NCI-H2227 (cell line): Measurements from ENCODE around the gene USP17L5.
A peak's percentile ranks its signal among the peaks of the same experiment; 100 is the strongest.
"Not testable (repeated sequence)": the region's sequence is repeated elsewhere in the genome, so short reads cannot be mapped to it uniquely, and the experiment has no call there.

ENCODE experiments used
- DNase-seq: peaks from one replicate; lab custom pipeline; 2025; ENCODE audit not compliant: unreplicated experiment; lab: John Stamatoyannopoulos, UW

Gene USP17L5

GRCh38 chr4:9339103-9339502 lies at the start of gene USP17L5:
TSS of gene USP17L5 (plus strand) at chr4:9339403. CDS start at chr4:9339403, 0 bp downstream.
- not testable (repeated sequence) for DNase-seq

- not testable (repeated sequence) for DNase-seq
These were observed 15.0 kb upstream of the USP17L5 start for GRCh38 chr4:9324191-9324590.

DNA sequence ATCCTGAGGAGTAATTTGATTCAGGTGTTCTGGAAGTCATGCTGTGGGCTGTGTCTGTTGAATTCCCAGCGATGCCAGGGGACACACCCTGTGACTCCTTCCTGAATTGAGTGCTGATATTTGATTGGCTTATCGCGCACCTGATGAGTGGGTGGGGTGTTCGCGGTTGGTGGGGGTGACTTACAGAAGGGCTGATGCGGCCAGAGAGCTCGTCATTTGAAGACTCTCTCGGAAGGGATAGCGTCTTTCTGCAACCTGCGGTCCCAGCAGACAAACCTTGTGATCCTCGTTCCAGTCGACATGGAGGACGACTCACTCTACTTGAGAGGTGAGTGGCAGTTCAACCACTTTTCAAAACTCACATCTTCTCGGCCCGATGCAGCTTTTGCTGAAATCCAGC lies 14.3 kb upstream of the USP17L5 start, which contains the start of gene USP17L24:
Gene USP17L24, plus strand, starts transcription at position 301 of the 400 bp plus-strand sequence. Its CDS starts 0 bp downstream, at position 301.
- not testable (repeated sequence) for DNase-seq

GRCh38 chr4:9329611-9330010 lies 9.6 kb upstream of the USP17L5 start, which contains the start of gene USP17L25:
TSS of gene USP17L25 (plus strand) at chr4:9329911. CDS start at chr4:9329911, 0 bp downstream.
- not testable (repeated sequence) for DNase-seq

DNA sequence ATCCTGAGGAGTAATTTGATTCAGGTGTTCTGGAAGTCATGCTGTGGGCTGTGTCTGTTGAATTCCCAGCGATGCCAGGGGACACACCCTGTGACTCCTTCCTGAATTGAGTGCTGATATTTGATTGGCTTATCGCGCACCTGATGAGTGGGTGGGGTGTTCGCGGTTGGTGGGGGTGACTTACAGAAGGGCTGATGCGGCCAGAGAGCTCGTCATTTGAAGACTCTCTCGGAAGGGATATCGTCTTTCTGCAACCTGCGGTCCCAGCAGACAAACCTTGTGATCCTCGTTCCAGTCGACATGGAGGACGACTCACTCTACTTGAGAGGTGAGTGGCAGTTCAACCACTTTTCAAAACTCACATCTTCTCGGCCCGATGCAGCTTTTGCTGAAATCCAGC lies 4.8 kb upstream of the USP17L5 start, which contains the start of gene USP17L26:
Gene USP17L26, plus strand, starts transcription at position 301 of the 400 bp plus-strand sequence. Its CDS starts 0 bp downstream, at position 301.
- not testable (repeated sequence) for DNase-seq

GRCh38 chr4:9343848-9344247 lies 4.6 kb downstream of the USP17L5 start, which contains the start of gene USP17L27:
TSS of gene USP17L27 (plus strand) at chr4:9344148. CDS start at chr4:9344148, 0 bp downstream.
- DNase-seq = not testable (repeated sequence)

DNA sequence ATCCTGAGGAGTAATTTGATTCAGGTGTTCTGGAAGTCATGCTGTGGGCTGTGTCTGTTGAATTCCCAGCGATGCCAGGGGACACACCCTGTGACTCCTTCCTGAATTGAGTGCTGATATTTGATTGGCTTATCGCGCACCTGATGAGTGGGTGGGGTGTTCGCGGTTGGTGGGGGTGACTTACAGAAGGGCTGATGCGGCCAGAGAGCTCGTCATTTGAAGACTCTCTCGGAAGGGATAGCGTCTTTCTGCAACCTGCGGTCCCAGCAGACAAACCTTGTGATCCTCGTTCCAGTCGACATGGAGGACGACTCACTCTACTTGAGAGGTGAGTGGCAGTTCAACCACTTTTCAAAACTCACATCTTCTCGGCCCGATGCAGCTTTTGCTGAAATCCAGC lies 9.4 kb downstream of the USP17L5 start, which contains the start of gene USP17L28:
Gene USP17L28, plus strand, starts transcription at position 301 of the 400 bp plus-strand sequence. Its CDS starts 0 bp downstream, at position 301.
- not testable (repeated sequence) for DNase-seq

DNA sequence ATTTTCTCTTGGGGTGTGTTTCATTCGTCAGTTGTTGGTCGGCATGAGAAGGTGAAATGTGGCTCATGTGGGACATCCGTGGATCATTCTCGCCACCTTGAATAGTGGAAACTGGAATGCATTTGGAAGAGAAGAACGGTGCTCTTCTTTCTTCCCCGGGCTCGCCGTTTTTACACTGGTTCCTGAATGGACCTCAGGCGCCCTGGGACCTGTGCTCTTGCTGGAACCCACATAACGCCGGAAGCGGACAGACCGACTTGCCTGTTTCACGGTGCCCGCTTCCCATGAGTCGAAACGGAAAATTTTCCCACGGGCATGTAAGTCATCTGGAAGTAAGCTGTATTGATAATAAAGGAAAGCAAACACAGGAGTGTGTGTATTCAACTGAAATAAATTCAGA lies 11.7 kb downstream of the USP17L5 start:
- DNase-seq = not testable (repeated sequence)

GRCh38 chr4:9353338-9353737 lies 14.1 kb downstream of the USP17L5 start, which contains the start of gene USP17L29:
TSS of gene USP17L29 (plus strand) at chr4:9353638. CDS start at chr4:9353638, 0 bp downstream.
- not testable (repeated sequence) for DNase-seq

- not testable (repeated sequence) for DNase-seq
These were observed 23.6 kb downstream of the USP17L5 start, which contains the start of gene USP17L30 for GRCh38 chr4:9362829-9363228. TSS of gene USP17L30 (plus strand) at chr4:9363129. CDS start at chr4:9363129, 0 bp downstream.

DNA sequence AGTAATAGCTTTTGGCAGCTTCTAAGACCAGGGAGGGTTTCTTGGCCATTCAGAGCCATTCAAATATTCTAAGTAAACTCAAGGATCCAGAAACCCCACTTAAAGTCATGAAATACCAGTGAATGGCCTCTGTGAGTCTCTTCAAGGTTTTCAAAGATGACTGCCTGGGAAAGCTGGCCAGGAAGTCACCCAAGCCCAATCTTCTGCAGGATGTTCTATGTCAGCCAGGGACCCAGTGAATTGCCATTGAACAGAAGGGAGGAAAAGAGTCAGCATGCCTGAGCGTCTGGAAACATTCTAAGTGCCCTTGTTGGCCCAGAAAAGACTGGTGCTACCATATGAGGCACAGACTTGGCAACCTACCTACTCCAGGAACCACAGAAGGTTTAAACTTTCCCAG lies 40.7 kb downstream of the USP17L5 start:
- DNase-seq = not testable (repeated sequence)

DNA sequence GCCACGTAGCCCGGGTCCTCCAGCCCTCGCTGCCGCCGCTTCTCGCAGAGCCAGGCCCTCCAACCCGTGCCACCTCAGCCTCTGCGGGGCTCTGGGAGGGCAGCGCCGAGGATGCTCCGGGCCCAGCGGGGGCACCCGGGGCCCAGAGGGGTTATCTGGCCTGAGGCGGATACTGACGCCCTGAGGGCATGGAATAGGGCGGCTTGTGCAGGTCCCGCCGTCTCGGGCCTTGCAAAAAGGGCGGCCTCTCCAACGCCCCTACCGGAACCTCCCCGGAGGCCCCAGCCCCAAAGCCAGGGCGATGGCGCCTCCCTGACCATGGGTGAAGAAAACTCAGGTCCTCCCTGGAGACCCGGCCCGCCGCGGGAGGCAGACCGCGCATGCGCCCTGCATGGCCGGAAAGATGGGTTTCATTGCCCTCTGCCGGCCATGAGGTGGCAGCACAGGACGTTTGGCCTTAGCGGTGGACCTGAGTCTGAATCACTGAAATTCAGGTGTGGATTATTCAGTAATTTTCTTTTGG lies 41.9 kb downstream of the USP17L5 start:
- peak; percentile 0 for DNase-seq

- no peak for DNase-seq
These were observed 44.9 kb downstream of the USP17L5 start for GRCh38 chr4:9384126-9384525.

- DNase-seq = not testable (repeated sequence)
These were observed 49.8 kb downstream of the USP17L5 start for GRCh38 chr4:9389001-9389400.
